H1 (cell line): Measurements from ENCODE around the gene KIF15. TPM values are rescaled to one million over a fixed set of nuclear protein-coding genes. Genes with fewer than 3 reads are reported as not detected.
A peak's percentile ranks its signal among the peaks of the same experiment; 100 is the strongest.

Source experiments
- CREB1 ChIP-seq: IDR thresholded peaks from 2 replicates; pipeline ENCODE4 v1.6.1; 2012; ENCODE audit warnings: inconsistent platforms
- CTCF ChIP-seq, 3 experiments: IDR thresholded peaks; 1 replicate in 2 of 3; 2 replicates in 1 of 3; pipeline versions ENCODE4 v1.5.1 to v1.6.1; 2011; ENCODE audit warnings: low read length in 3 of 3, mild to moderate bottlenecking in 3 of 3, inconsistent platforms in 2 of 3, low read depth in 1 of 3, moderate library complexity in 1 of 3; ENCODE audit not compliant: insufficient read depth in 1 of 3; ENCODE audit errors: control extremely low read depth in 1 of 3
- E2F6 ChIP-seq: IDR thresholded peaks from 2 replicates; pipeline ENCODE4 v1.6.1; 2012; ENCODE audit warnings: inconsistent platforms
- HDAC2 ChIP-seq, 2 experiments: fragments of 300-600 bp in 1 of 2; sonication (generic) in 1 of 2; IDR thresholded peaks; 2 replicates each; pipeline ENCODE4 v1.6.1; 2011 to 2012; ENCODE audit warnings: low read depth in 2 of 2, low read length in 2 of 2, mild to moderate bottlenecking in 2 of 2, moderate library complexity in 2 of 2, borderline replicate concordance in 1 of 2, inconsistent platforms in 1 of 2
- JUND ChIP-seq: IDR thresholded peaks from 2 replicates; pipeline ENCODE4 v1.6.1; 2011; ENCODE audit warnings: mild to moderate bottlenecking, improper control_type of control experiment, low read length
- MAX ChIP-seq: IDR thresholded peaks from 2 replicates; pipeline ENCODE4 v1.6.1; 2012; ENCODE audit warnings: inconsistent platforms
- PHF8 ChIP-seq: fragments of 200-600 bp; sonication (generic); conservative IDR thresholded peaks from 2 replicates; pipeline ENCODE4 v1.7.1; 2012; ENCODE audit warnings: low read depth, mild to moderate bottlenecking, inconsistent platforms, low read length, moderate library complexity
- POLR2A ChIP-seq, 2 experiments: IDR thresholded peaks; 1 replicate in 1 of 2; 2 replicates in 1 of 2; pipeline ENCODE4 v1.6.1; 2011; ENCODE audit warnings: low read depth in 2 of 2, low read length in 2 of 2, mild to moderate bottlenecking in 2 of 2; ENCODE audit errors: control extremely low read depth in 1 of 2
- RAD21 ChIP-seq, 2 experiments: IDR thresholded peaks in 1 of 2; conservative IDR thresholded peaks in 1 of 2; 2 replicates each; pipeline ENCODE4 v1.6.1; 2011; ENCODE audit warnings: low read depth in 2 of 2, low read length in 2 of 2, improper control_type of control experiment in 1 of 2, inconsistent platforms in 1 of 2, mild to moderate bottlenecking in 1 of 2, moderate library complexity in 1 of 2
- RBBP5 ChIP-seq: IDR thresholded peaks from 2 replicates; pipeline ENCODE4 v1.7.1; 2012; ENCODE audit warnings: low read depth, mild to moderate bottlenecking, inconsistent platforms, low read length, moderate library complexity, borderline replicate concordance
- SAP30 ChIP-seq: fragments of 300-600 bp; sonication (generic); IDR thresholded peaks from 2 replicates; pipeline ENCODE4 v1.7.1; 2012; ENCODE audit warnings: low read length, moderate library complexity, mild to moderate bottlenecking, inconsistent platforms; ENCODE audit not compliant: insufficient read depth, insufficient replicate concordance
- SIX5 ChIP-seq: IDR thresholded peaks from 2 replicates; pipeline ENCODE4 v1.6.1; 2011; ENCODE audit warnings: mild to moderate bottlenecking, low read depth, low read length
- SP2 ChIP-seq: IDR thresholded peaks from 2 replicates; pipeline ENCODE4 v1.6.1; 2012; ENCODE audit warnings: mild to moderate bottlenecking, low read length, inconsistent platforms
- SRF ChIP-seq: IDR thresholded peaks from 2 replicates; pipeline ENCODE4 v1.6.1; 2011; ENCODE audit warnings: mild to moderate bottlenecking, low read depth, low read length, moderate library complexity
- SUZ12 ChIP-seq: fragments of 200-600 bp; sonication (generic); IDR thresholded peaks from 2 replicates; pipeline ENCODE4 v1.6.1; 2012; ENCODE audit warnings: mild to moderate bottlenecking, inconsistent platforms, low read length, moderate library complexity, mixed read lengths
- TAF1 ChIP-seq: IDR thresholded peaks from 2 replicates; pipeline ENCODE4 v1.6.1; 2011; ENCODE audit warnings: mild to moderate bottlenecking, low read depth, low read length
- TAF7 ChIP-seq: optimal IDR thresholded peaks from 2 replicates; pipeline ENCODE3; 2011; ENCODE audit warnings: low read depth, mild to moderate bottlenecking, inconsistent platforms, low read length, moderate library complexity, borderline replicate concordance
- TBP ChIP-seq: IDR thresholded peaks from 2 replicates; pipeline ENCODE4 v1.6.1; 2011; ENCODE audit warnings: low read depth, low read length, improper control_type of control experiment
- TEAD4 ChIP-seq: IDR thresholded peaks from 2 replicates; pipeline ENCODE4 v1.6.1; 2012; ENCODE audit warnings: low read depth, low read length, inconsistent platforms, mixed read lengths
- YY1 ChIP-seq: IDR thresholded peaks from 2 replicates; pipeline ENCODE4 v1.6.1; 2011; ENCODE audit warnings: low read depth, mild to moderate bottlenecking, low read length
- ZNF274 ChIP-seq: IDR thresholded peaks from 2 replicates; pipeline ENCODE4 v1.7.0; 2012; ENCODE audit warnings: low read length, borderline replicate concordance; ENCODE audit errors: extremely low read depth
- polyA plus RNA-seq, 7 experiments: library from polyadenylated mRNA; depleted of rRNA in 3 of 7; stranded (reverse) in 5 of 7; unstranded in 2 of 7; fragments of >200 nt in 5 of 7; fragments of 200-250 nt in 2 of 7; gene quantifications; 1 replicate in 5 of 7; 2 replicates in 1 of 7; 4 replicates in 1 of 7; pipeline versions ENCODE4 v1.2.1 to v1.2.3, GENCODE V29; 2011 to 2013; ENCODE audit warnings: missing spikeins in 2 of 7, mixed read lengths in 2 of 7
- total RNA-seq: library from RNA; stranded (reverse); fragmentation: NEBNext Ultra II Directional; extraction: Animal tissue kit (Norgen Biotek cat#: 25700); gene quantifications from 2 replicates; pipeline ENCODE4 v1.2.1, GENCODE V29; 2021

The KIF15 gene
- total and polyA plus RNA-seq, 2 of the 8 experiments (the other 6 are each of a cell fraction or from before 2014, with no cell fraction given): 4.2 to 25.5 TPM

GRCh38 chr3:44729384-44729910 lies 32.1 kb upstream of the KIF15 start, which contains the start of gene ZNF501 (continued):
- TF ChIP-seq CTCF (IDR thresholded peaks at IDR 0.05; ENCODE audit: control extremely low read depth in 1 of 3, insufficient read depth in 1 of 3, low read depth in 1 of 3, low read length in 3 of 3) (peak in 2 of 3 experiments; percentile 6 to 18; a peak in 3 of 4 replicates), SUZ12 (no peak), JUND (no peak), SAP30 (no peak), HDAC2 (IDR thresholded peaks at IDR 0.05; ENCODE audit: borderline replicate concordance in 1 of 2, low read depth in 2 of 2, low read length in 2 of 2) (0 out of 4 replicates have a peak, but pooled peaks of 1 of the 2 experiments have one; percentile 44), POLR2A (IDR thresholded peaks at IDR 0.05; ENCODE audit: control extremely low read depth in 1 of 2, low read depth in 2 of 2, low read length in 2 of 2) (peak; percentile 79 to 86), SP2 (peak; percentile 91), TAF7 (peak; percentile 57), SIX5 (no peak; the same call in 1 of the 2 replicates), TBP (peak; percentile 94), MAX (peak; percentile 89), RBBP5 (0 out of 2 replicates have a peak, but pooled peaks have one; percentile 29), RAD21 (IDR thresholded peaks at IDR 0.05 in 1 of 2, conservative IDR thresholded peaks at IDR 0.05 in 1 of 2; ENCODE audit: low read depth in 2 of 2, low read length in 2 of 2) (peak in 1 of 2 experiments; percentile 25; a peak in 1 of 4 replicates), TEAD4 (no peak), PHF8 (peak; percentile 88), E2F6 (peak; percentile 86), TAF1 (peak; percentile 90), YY1 (0 out of 2 replicates have a peak, but pooled peaks have one; percentile 29), CREB1 (peak; percentile 99), SRF (peak; percentile 71), ZNF274 (no peak)
